Measurements from ENCODE around the gene GINS1.
A peak's percentile ranks its signal among the peaks of the same experiment; 100 is the strongest.
"Not testable (repeated sequence)": the region's sequence is repeated elsewhere in the genome, so short reads cannot be mapped to it uniquely, and the experiment has no call there.

Gene GINS1

DNA sequence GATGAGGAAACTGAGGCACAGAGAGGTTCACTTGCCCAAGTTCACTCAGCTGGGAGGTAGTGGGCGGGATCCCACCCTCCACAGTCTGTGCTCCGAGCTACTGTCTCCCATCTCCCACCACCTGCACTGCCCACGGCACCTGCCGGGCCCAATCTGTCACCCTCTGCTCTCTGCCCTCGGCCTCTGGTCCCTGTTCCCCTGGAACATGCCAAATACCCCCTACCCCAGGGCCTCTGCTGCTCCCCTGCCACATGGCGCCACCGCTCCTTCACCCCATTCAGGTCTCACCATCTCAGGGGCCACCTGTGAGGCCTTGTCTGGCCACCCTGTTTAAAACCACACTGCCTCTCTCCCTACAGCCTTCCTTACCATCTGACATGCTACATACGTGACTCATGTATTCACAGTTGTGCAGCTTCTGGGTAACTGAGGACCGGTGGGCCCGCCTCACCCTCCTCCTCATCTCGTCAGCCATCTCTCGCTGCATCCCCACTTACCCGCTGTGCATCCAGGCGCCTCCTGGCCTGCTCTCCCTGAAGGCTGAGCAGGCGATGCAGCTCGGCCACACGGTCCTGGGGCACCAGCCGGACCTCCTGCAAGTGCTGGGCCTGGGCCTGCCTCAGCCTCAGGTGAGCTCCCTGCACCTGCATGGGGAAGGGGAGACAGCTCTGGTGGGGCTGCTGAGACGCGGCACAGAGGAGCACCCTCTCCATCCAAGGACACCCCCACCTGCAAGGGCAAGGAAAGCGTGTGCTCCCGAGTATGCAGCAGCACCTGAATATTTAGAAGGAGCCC lies 50.6 kb downstream of the GINS1 start:
- no peak for DNase-seq

DNA sequence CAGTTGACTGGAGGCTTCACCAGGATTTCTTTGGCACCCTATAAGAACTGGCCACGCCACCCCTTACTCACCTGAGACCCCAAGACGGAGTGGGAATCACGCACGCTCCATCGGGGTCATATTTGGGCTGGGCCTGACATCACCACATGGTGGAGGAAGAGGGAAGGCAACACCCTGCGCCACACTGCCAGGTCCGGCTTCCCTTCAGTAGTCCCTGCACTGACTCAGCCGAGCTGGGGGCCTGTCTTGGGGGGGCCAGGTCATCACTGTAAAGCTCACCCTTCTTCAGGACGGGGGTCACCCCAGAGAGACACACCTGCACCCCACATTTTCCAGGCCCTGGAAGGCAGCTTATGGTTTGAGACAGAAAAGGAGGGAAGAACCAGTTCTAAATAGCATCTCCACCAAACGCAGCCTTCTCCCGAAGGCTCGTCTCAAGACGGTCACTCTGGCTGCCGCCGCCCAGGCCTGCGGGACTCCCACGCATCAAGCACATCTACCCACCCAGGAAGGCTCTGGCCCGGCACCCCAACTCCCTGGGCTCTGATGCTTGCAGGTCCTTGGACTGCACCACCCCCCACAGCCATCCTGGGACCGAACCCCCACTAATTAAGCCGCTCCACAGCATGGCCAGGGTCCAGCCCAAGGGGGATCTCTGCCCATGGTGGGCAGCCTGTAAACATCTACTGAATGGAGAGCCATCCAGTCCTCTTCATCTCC lies 51.8 kb downstream of the GINS1 start:
- DNase-seq, result no peak

DNA sequence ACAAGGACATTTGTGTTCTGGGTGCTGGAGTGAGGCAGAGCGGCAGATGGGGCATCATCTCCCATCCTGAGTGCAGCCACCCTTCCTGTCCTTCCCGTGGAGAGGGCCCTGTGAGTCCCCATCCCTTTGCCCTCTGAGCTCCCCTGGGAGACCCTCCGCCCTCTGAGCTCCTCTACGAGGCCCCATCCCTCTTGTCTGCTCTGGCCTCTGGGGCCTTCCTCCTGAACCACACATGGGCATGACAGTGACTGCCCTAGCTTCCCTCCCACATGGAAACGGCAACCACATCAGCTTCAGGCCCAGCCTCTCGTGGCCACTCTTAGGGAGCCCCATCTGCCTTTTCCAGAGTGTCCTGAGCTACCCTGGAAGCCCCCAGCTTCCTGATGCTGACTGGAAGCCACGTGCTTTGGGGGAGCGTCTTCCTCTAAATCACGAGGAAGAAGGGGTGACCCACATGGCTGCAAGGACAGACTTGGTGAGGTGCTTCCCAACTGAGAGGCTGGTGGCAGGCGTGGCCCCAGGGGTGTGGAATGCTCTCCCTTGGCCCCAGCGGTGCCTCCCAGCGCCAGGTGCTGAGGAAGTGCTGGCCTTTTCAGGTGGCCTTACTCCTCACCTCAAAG lies 52.6 kb downstream of the GINS1 start:
- no peak for DNase-seq

DNA sequence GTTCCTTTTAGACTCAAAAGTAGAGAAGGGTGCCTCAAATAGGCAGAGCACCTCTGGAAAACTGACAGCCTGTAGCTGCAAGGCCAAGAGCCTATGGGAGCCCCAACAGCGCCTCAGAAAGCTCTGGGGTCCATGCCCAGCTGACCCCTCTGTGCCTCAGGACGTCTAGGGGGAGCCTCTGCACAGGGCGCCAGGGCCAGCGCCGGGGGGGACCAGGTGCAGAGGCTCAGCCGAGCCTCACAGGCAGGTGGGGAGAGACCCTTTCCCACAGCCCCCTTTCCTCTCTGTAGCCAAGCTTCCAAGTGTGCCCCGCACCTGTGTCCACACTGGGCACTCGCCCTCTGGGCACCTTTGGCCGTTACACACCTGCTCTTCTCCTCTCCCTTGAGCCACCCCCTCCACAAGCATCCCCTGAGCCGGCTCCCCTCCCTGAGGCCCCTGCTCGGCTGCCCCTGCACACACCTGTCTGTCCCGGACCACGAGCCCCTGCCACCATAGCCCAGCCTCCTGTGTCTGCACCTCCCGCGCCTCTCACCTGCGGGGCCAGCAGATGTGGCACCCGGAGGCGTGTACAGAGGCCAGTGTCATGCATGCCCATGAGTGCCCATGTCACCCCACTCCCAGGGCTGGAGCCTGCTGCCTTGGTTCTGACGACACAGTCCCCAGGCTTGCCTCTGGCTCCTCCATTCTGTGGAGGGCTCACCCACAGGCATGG lies 53.2 kb downstream of the GINS1 start:
- DNase-seq, result no peak

DNA sequence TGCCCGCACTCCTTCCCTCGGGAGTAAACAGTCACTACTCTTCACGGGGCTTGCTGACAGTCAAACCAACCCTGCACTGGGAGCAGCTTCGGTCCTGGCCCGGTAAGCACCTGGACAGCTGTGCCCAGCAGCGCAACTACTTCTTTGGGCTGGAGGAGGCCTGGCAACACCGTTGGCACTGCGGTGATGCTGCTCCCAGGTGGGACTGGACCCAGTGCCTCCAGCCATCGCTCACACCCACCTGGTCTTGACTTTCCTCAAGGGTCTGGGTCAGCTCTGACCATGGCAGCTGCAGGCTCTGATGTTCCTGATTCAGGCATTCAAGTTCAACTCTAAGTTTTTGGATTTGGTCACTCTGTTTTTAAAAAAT lies 53.8 kb downstream of the GINS1 start:
- DNase-seq, result no peak

DNA sequence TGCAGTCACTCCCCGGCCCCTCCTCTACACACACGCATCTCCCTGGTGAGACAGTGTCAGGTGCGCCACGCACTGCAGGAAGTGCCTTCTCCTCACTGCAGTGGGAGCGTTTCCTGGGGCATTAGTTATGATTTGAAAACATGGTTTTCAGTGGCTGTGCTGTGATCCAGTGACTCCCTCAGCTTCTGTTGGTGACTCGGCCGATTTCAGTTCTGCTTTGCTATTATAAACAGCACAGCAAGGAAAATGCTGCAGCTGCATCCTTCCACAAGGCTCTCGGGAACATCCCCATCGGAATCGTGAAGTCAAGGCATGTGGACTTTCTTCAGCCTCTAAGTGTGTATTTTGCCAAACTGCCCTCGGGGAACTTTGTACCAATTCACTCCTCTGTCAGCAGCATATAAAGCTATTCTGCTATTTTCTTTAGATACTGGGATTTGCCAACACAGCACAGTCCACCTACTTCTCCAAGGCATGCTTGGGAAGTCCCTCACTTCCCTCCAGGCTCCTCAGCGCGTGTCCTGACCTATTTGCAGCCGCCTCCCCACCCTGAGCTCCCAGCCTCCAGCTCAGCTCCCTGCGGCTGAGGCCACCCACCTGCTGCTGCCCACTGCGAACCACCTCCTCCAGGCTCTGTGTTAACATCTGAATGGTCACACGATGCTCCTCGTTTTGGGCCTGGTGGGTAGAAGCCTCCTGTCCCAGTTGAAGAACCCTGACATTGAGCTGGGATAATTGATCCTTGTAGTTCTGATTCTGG lies 54.5 kb downstream of the GINS1 start:
- no peak for DNase-seq

DNA sequence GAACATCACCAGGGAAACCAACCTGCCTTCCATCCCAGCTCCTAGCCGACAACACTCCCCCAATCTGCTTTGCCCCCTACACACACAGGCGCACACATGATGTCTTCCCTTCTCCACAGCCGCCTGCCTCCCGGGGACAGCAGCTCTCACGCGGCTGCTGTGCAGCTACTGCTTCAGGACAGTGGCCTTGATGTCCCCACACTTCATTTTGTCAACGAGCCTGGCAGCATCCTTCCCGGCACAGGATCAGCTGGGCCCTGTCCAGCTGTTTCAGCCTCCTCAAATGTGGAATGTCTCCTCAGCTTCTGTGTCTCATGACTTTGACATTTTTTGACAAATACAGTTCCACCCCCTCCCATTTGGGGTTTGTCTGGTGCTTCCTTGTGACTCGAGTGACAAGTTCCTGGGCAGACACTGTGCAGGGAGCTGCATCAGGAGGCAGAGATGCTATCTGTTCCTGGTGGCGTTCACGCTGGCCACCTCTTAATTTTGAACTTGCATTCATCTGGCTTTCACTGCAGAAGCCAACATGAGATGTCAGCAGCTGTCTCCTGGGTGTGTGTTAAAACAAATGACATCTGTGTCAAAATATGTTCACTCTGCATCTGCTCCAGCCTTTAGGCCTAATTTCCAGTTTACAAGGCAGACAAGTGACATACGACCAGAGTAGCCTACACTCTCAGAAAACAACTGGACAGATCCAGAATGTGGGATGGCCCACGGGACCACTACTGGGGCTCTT lies 57.2 kb downstream of the GINS1 start:
- no peak for DNase-seq

DNA sequence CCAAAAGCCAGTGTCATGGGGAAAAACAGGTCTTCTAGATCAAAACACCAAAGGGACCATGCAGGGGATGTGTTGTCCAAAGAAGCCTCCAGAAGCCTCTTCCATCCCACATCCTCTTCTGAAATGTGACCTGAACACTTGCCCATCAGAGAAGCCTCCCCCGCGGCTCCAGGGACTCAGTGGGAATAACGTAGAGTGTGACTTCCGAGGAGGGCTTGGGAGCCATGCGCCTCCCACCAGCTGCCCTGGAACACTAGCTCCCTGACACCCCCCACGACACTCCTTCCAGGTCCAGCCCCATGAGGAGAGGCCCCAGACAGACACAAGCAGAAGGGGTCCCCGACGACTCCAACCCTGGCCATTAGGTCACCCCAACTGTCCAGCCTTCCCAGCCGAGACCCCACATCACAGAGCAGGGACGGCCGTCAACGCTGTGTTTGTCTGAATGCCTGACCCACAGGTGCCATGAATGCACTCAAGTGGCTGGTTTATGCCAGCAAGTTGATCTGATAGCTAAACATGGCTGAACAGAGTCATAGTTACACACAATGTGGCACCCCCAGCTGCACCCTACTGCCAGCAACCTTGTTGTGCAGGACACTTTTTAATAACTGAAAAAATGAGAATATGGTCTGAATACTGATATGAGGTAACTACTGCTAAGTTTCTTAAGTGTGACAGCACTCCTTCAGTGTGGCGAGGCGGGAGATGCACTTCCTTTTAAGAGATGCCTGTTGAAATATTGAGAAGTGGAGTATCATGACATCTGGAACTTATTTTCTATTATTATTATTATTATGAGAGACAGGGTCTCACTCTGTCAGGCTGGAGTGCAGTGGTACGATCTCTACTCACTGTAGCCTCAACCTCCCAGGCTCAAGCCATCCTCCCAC lies 58.0 kb downstream of the GINS1 start:
- DNase-seq, result no peak

DNA sequence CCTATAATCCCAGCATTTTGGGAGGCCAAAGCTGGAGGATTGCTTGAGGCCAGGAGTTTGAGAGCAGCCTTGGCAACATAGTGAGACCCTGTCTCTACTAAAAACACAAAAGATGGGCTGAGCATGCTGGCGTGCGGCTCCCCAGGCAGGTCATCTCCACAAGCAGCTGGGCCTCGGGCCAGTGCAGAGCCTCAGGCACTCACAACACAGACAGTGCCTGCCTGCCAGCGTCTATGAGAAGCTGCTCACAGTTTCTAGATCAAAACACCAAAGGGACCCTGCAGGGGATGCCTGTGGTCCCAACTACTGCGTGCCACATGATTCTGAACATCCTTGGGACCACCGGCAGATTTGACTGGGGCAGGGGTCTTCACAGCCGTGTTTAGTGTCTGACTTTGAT lies 59.4 kb downstream of the GINS1 start:
- DNase-seq, result no peak

DNA sequence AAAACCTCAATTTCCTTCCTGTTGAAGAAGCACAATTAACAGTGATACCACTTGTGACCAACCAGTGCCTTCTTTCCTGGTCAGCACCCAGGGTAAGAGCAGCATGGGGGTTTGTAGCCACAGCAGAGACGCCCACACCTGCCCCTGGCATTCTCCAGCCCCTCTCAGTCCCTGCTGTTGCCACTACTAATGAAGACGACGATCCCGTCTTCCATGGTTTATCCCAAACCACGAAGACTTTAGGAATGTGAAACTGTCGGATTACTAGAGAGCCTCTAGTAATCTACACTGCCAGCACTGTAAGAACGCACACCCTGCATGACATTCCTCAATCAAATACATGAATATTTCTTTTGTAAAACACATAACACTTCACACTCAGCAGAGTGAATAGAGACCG lies 60.0 kb downstream of the GINS1 start:
- no peak for DNase-seq

DNA sequence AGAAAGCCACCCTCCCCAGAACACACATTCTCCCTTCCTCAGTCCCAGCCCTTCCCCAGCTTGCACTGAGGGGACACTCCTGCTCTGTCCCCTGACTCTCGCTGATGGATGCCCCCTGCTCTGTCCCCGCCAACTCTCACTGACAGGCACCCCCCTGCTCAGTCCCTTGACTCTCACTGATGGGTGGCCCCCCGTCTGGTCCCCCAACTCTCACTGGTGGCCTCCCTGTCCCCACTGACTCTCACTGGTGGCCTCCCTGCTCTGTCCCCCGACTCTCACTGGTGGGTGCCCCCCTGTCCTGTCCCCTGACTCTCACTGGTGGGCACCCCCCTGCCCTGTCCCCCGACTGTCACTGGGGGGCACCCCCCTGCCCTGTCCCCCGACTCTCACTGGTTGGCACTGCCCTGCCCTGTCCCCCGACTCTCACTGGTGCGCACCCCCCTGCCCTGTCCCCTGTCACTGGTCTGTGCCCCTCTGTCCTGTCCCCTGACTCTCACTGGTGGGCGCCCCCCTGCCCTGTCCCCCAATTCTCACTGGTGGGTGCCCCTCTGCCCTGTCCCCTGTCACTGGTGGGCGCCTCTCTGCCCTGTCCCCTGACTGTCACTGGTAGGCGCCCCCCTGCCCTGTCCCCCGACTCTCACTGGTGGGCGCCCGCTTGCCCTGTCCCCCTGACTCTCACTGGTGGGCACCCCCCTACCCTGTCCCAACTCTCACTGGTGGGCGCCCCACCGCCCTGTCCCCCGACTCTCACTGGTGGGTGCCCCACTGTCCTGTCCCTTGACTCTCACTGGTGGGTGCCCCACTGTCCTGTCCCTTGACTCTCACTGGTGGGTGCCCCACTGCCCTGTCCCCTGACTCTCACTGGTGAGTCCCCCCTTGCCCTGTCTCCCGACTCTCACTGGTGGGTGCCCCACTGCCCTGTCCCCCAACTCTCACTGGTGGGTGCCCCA lies 60.9 kb downstream of the GINS1 start:
- no peak for DNase-seq

DNA sequence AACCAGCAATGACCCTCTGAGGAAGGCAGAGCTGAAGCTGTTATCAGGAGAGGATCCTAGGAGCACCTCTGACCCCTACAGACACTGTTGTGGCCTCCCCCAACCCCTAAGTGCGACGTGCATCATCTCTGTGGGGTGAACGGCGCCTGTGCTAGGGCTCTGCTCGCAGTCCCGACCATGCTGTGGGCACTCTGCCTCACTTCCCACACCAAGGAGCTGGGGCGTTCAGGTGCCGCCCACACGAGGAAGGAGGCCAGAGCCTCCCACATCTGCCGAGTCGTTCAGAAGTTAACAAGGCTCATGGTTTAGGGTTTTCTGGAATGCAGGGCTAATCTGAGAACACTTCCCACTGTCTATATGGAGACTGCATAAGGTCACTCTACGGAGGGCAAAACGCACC lies 62.1 kb downstream of the GINS1 start:
- no peak for DNase-seq

DNA sequence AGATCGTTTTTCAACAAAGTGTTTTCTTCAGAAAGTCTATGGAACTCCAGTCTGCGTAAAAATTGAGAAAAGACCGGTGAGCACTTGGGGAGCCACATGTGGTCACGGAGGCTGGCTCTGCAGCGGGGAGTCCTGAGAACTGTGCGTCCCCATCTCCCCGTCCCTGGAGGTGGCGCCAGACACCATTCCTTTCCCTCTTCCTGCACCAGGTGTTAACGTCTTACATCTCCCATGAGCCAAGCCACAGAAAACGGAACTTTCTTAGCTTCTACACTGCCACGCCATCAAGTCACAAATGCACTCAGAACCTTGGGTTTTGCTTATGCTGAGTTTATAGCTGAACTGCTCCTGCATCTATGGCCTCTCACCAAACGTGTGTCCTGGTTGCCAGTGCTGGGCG lies 62.6 kb downstream of the GINS1 start:
- DNase-seq, result peak; percentile 5

DNA sequence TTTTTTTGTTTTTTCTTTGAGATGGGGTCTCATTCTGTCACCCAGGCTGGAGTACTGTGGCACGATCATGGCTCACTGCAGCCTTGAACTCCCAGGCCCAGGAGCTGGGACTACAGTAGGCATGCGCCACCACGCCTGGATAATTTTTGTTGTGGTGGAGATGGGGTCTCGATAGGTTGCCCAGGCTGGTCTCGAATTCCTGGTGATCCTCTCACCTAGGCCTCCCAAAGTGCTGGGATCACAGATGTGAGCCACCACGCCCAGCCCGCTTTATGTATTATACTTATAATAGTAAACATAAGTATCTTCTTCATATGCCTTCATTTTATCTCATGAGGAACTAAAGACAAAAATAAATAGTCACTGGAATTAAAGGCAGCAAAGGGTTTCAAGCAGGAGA lies 63.5 kb downstream of the GINS1 start:
- no peak for DNase-seq

DNA sequence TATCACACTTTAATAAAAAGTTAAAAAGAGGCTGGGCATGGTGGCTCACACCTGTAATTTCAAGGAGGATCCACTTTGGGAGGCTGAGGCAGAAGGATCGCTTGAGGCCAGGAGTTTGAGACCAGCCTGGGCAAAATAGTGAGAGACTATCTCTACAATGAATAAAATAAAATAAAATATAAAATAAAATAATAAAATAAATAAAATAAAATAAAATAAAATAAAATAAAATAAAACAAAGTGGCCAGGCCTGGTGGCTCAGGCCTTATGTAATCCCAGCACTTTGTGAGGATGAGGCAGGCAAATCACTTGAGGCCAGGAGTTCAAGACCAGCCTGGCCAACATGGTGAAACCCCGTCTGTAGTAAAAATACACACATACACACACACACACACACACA lies 65.8 kb downstream of the GINS1 start:
- not testable (repeated sequence) for DNase-seq

DNA sequence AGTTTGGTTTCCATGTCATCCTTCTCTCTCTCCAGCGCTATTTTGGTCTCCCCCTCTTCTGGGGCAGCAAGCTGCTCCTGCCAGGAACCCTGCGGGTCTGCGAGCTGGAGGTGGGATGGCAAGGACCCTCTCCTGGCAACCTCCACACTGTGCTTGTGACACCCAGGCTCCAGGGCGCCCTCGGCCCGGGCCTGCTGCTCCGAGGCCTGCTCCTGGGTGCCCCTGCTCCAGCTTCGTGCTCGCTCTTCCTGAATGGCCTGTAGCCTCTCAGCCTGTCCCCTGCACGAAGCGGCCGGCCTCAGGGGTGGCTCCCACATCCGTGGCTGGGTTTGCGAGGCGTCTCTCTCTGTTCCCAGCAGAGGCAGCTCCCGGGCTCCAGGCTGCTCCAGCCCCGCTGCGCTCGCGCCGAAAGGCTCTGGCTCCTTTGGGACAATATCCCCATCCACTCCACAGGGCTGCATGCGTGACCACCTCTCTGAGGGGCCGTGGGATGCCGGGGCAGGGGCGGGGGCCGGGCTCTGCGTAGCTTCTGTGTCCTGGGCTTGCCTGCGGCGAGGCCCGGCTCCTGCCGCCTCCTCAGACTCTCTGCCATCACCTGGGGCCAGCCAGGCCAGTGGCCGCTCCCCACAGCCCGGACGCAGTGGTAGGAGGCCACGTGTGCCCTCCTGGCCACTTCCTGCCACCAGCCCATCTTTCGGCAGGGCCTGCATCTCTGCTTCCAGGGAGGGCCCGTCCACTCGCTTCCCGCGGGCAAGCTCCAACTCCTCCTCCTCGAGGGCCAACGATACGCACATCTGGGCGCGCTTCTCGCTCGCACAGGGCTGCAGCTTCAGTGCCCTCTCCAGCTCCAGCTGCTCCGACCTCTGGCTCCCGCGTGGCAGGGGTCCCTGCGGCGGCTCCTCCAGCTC lies 68.9 kb downstream of the GINS1 start:
- DNase-seq, result no peak

DNA sequence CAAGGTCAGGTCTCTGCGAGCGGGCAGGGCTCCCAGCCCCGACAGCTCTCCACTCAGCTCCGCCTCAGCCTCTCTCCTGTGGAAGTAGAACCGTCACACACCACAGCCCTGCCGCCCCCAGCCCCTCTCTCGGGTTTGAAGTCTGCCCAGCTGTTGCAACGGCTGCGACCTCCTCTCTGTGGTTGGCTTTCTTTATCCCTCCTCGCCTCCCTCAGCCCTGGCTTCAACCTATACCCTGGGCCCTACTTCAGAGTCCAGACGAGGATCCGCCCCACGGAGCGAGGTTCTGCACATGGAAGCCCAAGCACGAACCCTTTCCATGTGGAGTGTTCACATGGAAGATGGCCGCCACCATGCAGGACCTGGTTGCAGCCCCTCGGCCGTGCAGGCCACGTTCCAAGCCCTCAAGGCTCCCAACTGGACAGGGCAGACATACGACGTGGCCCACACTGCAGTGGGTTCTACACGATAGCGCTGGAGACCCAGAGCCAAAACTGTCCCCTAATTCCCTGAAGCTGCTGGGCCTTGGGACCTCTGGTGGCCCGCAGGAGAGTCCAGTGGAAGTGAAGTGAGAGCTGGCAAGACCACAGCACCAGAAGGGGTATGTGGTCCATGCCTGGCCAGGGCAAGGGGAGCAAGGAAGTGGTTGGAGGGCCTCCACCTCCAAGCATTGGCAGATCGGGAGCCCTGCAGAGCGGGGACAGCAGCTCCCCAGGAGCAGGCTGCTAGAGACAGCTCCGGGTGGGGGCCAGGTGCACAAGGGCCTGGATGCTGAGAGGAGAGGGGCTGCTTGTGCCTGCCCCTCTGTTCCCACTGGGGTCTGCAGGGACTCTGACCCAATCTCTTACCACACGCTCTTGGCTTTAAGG lies 69.8 kb downstream of the GINS1 start:
- no peak for DNase-seq
